ENCODE measurements around the gene AHRR.

Gene AHRR

DNA sequence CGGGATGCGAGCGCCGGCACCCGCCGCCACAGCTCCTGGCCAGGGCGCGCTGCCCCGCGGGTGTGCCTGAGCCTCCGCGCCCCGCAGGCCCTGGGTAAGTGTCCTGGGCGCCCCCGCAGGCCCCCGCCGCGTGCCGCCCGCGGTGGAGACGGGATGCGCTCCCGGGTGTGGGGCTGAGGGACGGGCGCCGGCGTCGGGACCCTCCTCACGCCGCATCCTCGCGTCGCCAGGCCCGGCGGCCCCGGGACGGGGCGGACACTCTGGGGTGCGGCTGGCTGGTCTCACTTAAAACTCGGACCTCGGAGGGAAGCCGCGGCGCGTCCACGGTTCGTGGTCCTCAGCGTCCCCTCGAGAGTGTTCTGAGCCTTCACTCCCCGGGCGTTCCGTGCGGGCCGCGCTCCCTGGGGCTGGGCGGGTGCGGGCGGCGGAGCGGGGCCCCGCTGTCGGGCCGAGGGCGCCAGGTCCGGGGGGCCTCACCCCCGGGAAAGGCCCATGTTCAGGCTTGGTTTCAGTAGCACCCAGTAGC lies 275 bp downstream of the AHRR start:
- DNase-seq: peak; percentile 32

DNA sequence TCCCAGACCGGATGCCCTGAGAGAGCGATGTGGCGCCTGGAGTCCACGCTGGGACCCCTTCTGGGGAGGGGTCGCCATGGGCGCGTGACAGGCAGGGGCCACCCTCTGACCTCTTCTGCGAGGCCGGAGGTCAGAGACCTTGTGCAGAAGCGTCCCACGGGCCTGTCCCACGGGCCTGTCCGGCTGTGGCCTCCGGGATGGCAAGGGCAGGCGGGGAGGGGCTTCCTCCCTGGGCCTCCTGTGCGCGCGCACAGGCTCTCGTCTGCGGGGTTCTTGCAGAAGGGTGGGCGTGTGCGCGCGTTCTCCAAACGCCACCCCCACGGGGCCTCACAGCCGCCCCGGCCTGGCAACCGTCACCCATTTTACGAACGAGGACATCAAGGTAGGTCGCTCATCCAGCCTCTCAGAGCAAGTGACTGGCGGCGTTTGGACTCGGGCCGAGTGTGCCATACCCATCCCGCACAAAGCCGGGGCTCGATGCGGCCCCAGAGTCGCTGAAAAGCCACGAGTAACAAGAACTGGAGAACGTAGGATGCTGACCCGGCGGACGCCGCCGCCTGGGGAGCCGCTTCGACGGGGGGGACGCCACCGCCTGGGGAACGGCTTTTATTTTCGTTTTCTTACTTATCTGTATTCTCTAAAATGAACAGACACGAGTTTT lies 897 bp downstream of the AHRR start:
- DNase-seq: no peak

- DNase-seq: peak; percentile 33
Observed at GRCh38 chr5:322942-323879, 1.7 kb downstream of the AHRR start.

- DNase-seq: no peak
Observed at GRCh38 chr5:324736-325612, 3.5 kb downstream of the AHRR start.

GRCh38 chr5:326109-326508 lies 4.6 kb downstream of the AHRR start:
- no peak for DNase-seq

GRCh38 chr5:329121-329735 lies 7.7 kb downstream of the AHRR start:
- DNase-seq: no peak

DNA sequence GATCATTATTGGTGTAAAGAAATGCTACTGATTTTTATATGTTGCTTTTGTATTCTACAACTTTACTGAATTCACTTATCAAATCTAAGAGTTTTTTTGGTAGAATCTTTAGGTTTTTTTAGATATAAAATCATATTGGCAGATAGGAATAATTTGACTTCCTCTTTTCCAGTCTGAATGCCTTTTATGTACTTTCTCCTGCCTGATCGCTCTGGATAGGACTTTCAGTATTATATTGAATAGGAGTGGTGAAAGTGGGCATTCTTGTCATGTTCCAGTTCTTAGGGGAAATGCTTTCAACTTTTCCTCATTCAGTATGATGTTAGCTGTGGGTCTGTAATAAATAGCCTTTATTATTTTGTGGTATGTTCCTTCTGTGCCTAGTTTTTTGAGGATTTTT lies 8.3 kb downstream of the AHRR start:
- no peak for DNase-seq

- DNase-seq: no peak
Observed at GRCh38 chr5:332843-333242, 11.3 kb downstream of the AHRR start.

GRCh38 chr5:333945-334344 lies 12.4 kb downstream of the AHRR start:
- DNase-seq: no peak

- no peak for DNase-seq
Observed at GRCh38 chr5:334903-335739, 13.6 kb downstream of the AHRR start.

GRCh38 chr5:335740-336038 lies 14.2 kb downstream of the AHRR start:
- no peak for DNase-seq

GRCh38 chr5:337563-338130 lies 16.1 kb downstream of the AHRR start:
- peak; percentile 54 for DNase-seq

- no peak for DNase-seq
Observed at GRCh38 chr5:342501-343460, 21.3 kb downstream of the AHRR start.

DNA sequence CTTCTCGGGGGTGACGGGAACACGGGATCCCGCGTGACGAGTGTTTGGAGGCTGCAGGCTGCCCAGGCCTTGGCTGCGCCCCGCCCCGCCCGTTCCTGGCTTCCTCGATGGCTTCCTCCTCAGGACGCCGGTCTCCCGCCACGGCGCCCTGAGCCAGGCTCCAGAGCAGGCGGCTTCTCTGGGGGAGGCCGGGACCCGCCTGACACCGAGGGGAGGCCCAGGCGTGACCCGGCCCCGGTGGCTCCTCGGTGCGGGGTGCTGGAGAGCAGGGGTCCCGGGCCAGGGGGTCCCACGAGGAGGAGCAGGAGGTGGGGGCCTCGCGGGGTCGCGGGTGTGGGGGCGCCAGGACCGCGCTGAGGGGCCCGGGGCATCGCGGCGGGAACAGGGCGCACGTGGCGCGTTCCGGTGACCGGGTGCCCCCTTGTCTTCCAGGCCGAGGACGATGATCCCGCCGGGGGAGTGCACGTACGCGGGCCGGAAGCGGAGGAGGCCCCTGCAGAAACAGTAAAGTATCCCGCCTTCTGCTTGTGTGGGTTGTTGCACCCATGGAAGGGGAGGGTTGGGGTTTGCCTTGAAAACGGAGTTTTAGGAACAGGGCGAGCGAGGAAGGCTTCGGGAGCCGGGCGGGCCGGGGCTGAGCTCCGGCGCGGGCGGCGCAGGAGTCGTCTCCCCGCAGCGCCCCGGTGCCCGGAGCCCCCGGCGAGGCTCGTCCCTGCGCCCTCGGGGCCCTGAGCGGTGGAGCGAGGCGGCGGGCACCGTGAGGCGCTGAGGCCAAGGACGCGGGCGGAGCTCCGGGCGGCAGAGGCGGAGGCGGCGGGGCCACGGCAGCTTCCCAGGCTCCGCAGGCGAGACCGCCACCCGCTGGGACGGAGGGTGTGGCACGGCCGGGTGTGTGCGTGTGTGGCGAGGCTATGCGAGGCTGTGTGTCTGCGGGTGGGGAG lies 22.2 kb downstream of the AHRR start:
- DNase-seq: peak; percentile 84

DNA sequence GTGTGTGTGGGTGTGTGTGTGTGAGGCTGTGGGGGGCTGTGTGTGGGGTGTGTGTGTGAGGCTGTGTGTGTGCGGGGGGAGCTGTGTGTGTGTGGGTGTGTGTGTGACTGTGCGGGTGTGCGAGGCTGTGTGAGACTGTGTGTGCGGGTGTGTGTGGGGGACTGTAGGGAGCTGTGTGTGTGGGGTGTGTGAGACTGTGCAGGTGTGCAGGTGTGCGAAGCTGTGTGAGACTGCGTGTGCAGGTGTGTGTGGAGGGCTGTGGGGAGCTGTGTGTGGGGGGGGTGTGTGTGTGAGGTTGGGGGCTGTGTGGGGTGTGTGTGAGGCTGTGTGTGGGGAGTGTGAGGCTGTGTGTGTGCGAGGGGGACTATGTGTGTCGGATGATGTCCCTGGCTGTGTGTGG lies 23.2 kb downstream of the AHRR start:
- no peak for DNase-seq

DNA sequence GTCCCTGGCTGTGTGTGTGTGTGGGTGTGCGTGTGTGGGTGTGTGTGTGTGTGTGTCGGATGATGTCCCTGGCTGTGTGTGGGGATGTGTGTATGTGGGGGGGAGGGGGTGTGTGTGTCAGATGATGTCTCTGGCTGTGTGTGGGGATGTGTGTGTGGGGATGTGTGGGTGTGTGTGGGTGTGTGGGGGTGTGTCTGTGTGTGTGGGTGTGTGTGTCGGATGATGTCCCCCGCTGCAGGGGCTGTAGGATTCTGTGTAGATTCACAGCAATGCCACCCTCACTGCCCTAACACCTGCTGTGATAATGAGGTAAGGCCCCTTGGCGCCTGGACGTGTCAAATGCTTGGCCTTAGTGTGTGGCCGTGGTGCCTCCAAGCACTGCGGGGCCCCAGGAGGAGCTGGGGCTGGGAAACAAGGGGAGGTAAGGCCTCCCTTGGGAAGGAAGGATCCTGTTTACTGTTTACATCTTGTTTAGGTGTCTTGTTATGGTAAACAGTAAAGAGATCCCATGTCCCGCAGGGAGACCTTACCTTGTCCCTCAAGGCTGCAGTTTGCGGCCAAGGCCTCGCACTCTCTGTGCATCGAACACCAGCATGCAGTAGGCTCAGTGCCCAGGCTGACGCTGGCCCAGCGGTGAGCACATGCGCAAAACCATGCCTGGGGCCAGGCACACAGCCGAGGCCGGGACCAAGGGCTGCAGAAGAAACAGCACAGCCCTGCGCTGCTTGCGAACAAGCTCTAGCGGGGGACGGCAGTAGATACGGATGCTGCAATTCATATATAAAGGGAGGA lies 24.1 kb downstream of the AHRR start:
- DNase-seq: peak; percentile 57

DNA sequence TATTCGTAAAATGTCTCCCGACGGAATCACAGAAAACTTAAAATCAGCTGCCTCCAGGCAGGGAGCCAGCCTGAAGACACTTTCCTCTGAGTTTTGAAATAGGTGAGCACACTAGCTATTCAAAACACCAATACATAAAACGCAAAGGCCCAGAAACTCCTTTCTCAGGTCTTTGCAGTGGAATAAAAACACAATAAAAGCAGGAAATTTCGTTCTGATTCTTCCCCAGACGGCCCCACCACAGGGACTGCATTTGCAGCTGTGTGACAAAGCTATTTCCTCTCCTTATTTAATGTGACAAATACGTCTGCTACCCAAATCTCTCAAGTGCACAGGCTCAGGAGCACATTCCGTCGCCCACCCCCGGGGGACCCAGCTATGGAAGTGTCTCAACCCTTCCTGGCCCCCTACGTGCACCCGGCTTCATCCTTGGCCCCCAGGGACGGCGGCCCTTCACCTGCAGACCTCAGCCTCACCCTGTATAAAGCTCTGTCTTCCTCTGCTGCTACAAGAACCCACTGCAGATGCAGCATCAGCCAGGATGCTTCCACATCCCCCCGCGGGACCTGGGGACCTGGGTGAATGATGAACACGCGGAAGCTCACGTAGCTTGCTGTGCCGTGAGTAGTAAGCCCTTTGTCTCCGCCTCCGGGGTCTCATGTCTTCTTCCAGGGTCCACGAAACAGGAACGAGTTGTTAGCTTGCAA lies 24.9 kb downstream of the AHRR start:
- no peak for DNase-seq

All from eye (tissue), 1 donor.